ENCODE data around the gene ADAMTS1. TPM values are rescaled to one million over a fixed set of nuclear protein-coding genes. Genes with fewer than 3 reads are reported as not detected.

ADAMTS1 gene
- total and polyA plus RNA-seq, 2 donors (not counting 3 experiments of a cell fraction or from before 2014, with no cell fraction given) = 15.4 to 16.3 TPM

DNA sequence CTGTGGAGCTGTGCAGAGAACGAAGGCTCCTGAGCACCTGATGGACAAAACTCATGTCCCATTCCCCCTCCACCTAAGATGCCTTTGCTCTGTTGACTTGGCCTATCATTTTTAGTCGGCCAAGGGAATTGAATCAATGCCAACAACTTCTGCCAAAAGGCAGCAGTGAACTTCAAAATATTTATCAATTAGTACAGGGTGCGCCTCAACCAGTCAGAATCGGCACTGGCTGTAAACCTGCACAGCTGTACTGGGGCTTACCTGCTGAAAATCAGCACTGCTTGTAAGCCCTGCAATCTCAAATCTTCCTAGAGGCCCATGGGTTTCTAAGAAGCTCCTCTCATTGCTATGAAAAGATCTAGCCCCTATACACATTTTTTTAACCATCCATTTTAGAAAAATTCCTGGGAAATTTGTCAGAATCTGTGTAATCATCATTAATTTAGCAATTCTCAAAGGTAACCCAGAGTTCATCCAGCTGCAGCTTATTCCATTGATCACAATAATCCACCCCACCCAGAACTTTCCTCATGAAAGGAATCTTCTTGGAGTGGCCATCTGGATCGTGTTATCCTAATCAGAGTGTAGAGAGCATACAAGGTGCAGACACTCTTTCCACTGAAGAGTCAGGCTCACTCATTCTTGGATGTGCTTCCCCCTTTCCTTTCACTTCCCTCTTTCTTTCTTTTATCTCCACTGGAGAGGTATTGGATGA lies 40.2 kb downstream of the ADAMTS1 start:
- Histone ChIP-seq H3K36me3 (ENCODE audit: control insufficient read depth in 2 of 2, extremely low read depth in 1 of 2, insufficient read depth in 2 of 2, low read length in 2 of 2) (no peaks in the 10 kb centered on the region), H3K9ac (replicated peaks; ENCODE audit: extremely low read depth, insufficient read depth, low read length) (no peak overlapping the region), H3K79me2 (ENCODE audit: control insufficient read depth, insufficient read depth, low read length) (no peaks in the 10 kb centered on the region), H3K9me1 (replicated peaks; ENCODE audit: control insufficient read depth, extremely low read depth, insufficient read depth, low read length) (no peaks in the 10 kb centered on the region), H3K4me2 (ENCODE audit: insufficient read depth, low read length) (no peak overlapping the region), H3K27ac (ENCODE audit: insufficient read depth, low read depth, low read length) (no peak overlapping the region), H3K4me1 (ENCODE audit: control insufficient read depth, extremely low read depth, insufficient read depth, low read length) (no peaks in the 10 kb centered on the region), H4K20me1 (replicated peaks; ENCODE audit: control insufficient read depth, extremely low read depth, insufficient read depth, low read length) (no peaks in the 10 kb centered on the region), H2AFZ (ENCODE audit: low read depth, low read length) (no peak overlapping the region), H3K9me3 (replicated peaks; ENCODE audit: control insufficient read depth, insufficient read depth, low read length) (no peaks in the 10 kb centered on the region), H3K27me3 (ENCODE audit: control insufficient read depth in 2 of 2, insufficient read depth in 2 of 2, low read length in 2 of 2) (no peaks in the 10 kb centered on the region), H3K4me3 (replicated peaks in 1 of 3; ENCODE audit: insufficient read depth in 1 of 3, low read depth in 1 of 3, low read length in 3 of 3) (no peak overlapping the region)
- dilution Hi-C loops (cut with MboI; ENCODE audit: extremely low pct_ligation_motif_present, low sequenced_read_pairs) (no loop called here), intact Hi-C loops (cut with micrococcal nuclease) (no loop called here)
- BruUV-seq (replicated peaks) = no TSS peak
- FAIRE-seq (peak; percentile 26), DNase-seq (ENCODE audit: low read depth, low spot score) (no peak)
- CTCF ChIA-PET = interaction anchor here (4.8 kb wide), 1 partner anchor 11 kb away, joined by 38 read pairs; no protein-coding TSS in a partner anchor
- POLR2A ChIA-PET = no interaction called here
- TF ChIP-seq MAX (IDR thresholded peaks at IDR 0.05; ENCODE audit: insufficient read depth, insufficient read length) = no peak

GRCh38 chr21:26801498-26801897 lies 43.7 kb downstream of the ADAMTS1 start:
- H2AFZ ChIP-seq (ENCODE audit: low read depth, low read length) = no peak overlapping the region
- H3K27ac ChIP-seq (ENCODE audit: insufficient read depth, low read depth, low read length) = no peak overlapping the region
- peaks cover 0 to under 1% of the 10 kb centered on the region in 2 experiments for H3K27me3 ChIP-seq (ENCODE audit: control insufficient read depth in 2 of 2, insufficient read depth in 2 of 2, low read length in 2 of 2)
- no peaks in the 10 kb centered on the region for H3K36me3 ChIP-seq (ENCODE audit: control insufficient read depth in 2 of 2, extremely low read depth in 1 of 2, insufficient read depth in 2 of 2, low read length in 2 of 2)
- dilution Hi-C loops (cut with MboI; ENCODE audit: extremely low pct_ligation_motif_present, low sequenced_read_pairs) (no loop called here), intact Hi-C loops (cut with micrococcal nuclease) (no loop called here)
- FAIRE-seq (no peak), DNase-seq (ENCODE audit: low read depth, low spot score) (no peak)
- no peaks in the 10 kb centered on the region for H3K79me2 ChIP-seq (ENCODE audit: control insufficient read depth, insufficient read depth, low read length)
- ChIA-PET CTCF (interaction anchor here (0.8 to 1.6 kb wide), 2 partner anchors 14 to 899 kb away, joined by 4 to 5 read pairs; no protein-coding TSS in a partner anchor), POLR2A (no interaction called here)
- no peaks in the 10 kb centered on the region for H3K9me3 ChIP-seq (replicated peaks; ENCODE audit: control insufficient read depth, insufficient read depth, low read length)
- BruUV-seq (replicated peaks) = no TSS peak
- H3K4me2 ChIP-seq (ENCODE audit: insufficient read depth, low read length) = no peak overlapping the region
- TF ChIP-seq POLR2AphosphoS5 (IDR thresholded peaks at IDR 0.05; ENCODE audit: insufficient read depth, low read depth, low read length) (no peak), EZH2 (IDR thresholded peaks at IDR 0.05; ENCODE audit: borderline replicate concordance, low read depth, low read length, severe bottlenecking) (no peak), CTCF (IDR thresholded peaks at IDR 0.05; ENCODE audit: extremely low read depth in 1 of 2, insufficient read depth in 1 of 2, low read depth in 1 of 2, low read length in 2 of 2) (no peak), MYC (IDR thresholded peaks at IDR 0.05; ENCODE audit: low read depth, low read length) (no peak), FOS (IDR thresholded peaks at IDR 0.05; ENCODE audit: borderline replicate concordance, insufficient read depth, low read length) (no peak), MAX (IDR thresholded peaks at IDR 0.05; ENCODE audit: insufficient read depth, insufficient read length) (no peak), POLR2A (IDR thresholded peaks at IDR 0.05; ENCODE audit: low read depth, low read length) (no peak), GATA2 (IDR thresholded peaks at IDR 0.05; ENCODE audit: insufficient read depth, insufficient read length, low read depth, low read length) (no peak), JUN (IDR thresholded peaks at IDR 0.05; ENCODE audit: borderline replicate concordance, insufficient read depth, insufficient read length, low read depth) (no peak)
- H3K9me1 ChIP-seq (replicated peaks; ENCODE audit: control insufficient read depth, extremely low read depth, insufficient read depth, low read length) = no peaks in the 10 kb centered on the region
- no peak overlapping the region for H3K9ac ChIP-seq (replicated peaks; ENCODE audit: extremely low read depth, insufficient read depth, low read length)
- no peaks in the 10 kb centered on the region for H4K20me1 ChIP-seq (replicated peaks; ENCODE audit: control insufficient read depth, extremely low read depth, insufficient read depth, low read length)
- H3K4me1 ChIP-seq (ENCODE audit: control insufficient read depth, extremely low read depth, insufficient read depth, low read length) = no peaks in the 10 kb centered on the region
- H3K4me3 ChIP-seq (replicated peaks in 1 of 3; ENCODE audit: insufficient read depth in 1 of 3, low read depth in 1 of 3, low read length in 3 of 3) = no peak overlapping the region

All from endothelial cell of umbilical vein (primary cell).